ENCODE measurements around the gene NR2C2AP. TPM values are rescaled to one million over a fixed set of nuclear protein-coding genes. Genes with fewer than 3 reads are reported as not detected.

NR2C2AP gene
- total RNA-seq, 3 donors from 2014 or later: 19.8 to 24.1 (median 21.6) TPM

GRCh38 chr19:19217099-19217498 lies 13.9 kb upstream of the NR2C2AP start:
- no peaks in the 10 kb centered on the region for H3K4me1 ChIP-seq
- H3K9me3 ChIP-seq: no peaks in the 10 kb centered on the region
- no peak overlapping the region for H3K27ac ChIP-seq
- no peak overlapping the region for H3K4me3 ChIP-seq
- H3K36me3 ChIP-seq: no peaks in the 10 kb centered on the region
- TF ChIP-seq POLR2A (IDR thresholded peaks at IDR 0.05) (no peak), POLR2AphosphoS5 (IDR thresholded peaks at IDR 0.05) (no peak), CTCF (IDR thresholded peaks at IDR 0.05) (no peak)
- peaks cover 0 to 42% of the 10 kb centered on the region in 2 donors for H3K27me3 ChIP-seq
- intact Hi-C loops (cut with DNase I; ENCODE audit: low total_unique reads): no loop called here
- no peak for DNase-seq (ENCODE audit: low spot score in 2 of 2)

- TF ChIP-seq POLR2AphosphoS5 (IDR thresholded peaks at IDR 0.05) (no peak), CTCF (IDR thresholded peaks at IDR 0.05) (no peak), POLR2A (IDR thresholded peaks at IDR 0.05) (no peak)
- Histone ChIP-seq H3K4me1 (no peaks in the 10 kb centered on the region), H3K9me3 (no peaks in the 10 kb centered on the region), H3K4me3 (no peak overlapping the region), H3K27ac (no peak overlapping the region), H3K36me3 (no peaks in the 10 kb centered on the region), H3K27me3 (peaks cover 3 to 55% of the 10 kb centered on the region in 2 donors)
- no peak for DNase-seq (ENCODE audit: low spot score in 2 of 2)
- intact Hi-C loops (cut with DNase I; ENCODE audit: low total_unique reads): no loop called here
These were observed 12.6 kb upstream of the NR2C2AP start for GRCh38 chr19:19215792-19216191.

GRCh38 chr19:19214892-19215291 lies 11.7 kb upstream of the NR2C2AP start:
- Histone ChIP-seq H3K36me3 (no peaks in the 10 kb centered on the region), H3K9me3 (no peaks in the 10 kb centered on the region), H3K4me3 (no peak overlapping the region), H3K27ac (no peak overlapping the region), H3K4me1 (no peaks in the 10 kb centered on the region), H3K27me3 (peaks cover 3 to 56% of the 10 kb centered on the region in 2 donors)
- intact Hi-C loops (cut with DNase I; ENCODE audit: low total_unique reads): no loop called here
- TF ChIP-seq CTCF (IDR thresholded peaks at IDR 0.05) (no peak), POLR2A (IDR thresholded peaks at IDR 0.05) (no peak), POLR2AphosphoS5 (IDR thresholded peaks at IDR 0.05) (no peak)
- no peak for DNase-seq (ENCODE audit: low spot score in 2 of 2)

DNA sequence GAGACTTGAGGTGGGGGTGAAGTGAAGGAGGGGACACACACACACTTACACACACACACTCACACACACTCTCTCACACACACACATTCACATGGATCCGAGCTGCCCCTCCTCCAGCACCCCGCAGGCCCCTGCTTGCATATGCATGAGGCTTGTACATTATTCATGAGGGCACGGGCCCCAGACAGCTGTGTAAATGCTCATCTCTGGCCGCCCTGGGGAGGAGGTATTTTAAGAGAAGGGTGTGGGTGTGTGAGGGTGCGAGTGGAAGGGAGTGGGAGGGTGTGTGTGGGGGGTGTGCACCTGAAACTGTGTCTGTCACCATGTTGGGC lies 10.9 kb upstream of the NR2C2AP start:
- no peak overlapping the region for H3K27ac ChIP-seq
- H3K27me3 ChIP-seq: peaks cover 3 to 59% of the 10 kb centered on the region in 2 donors

More for the DNA sequence above, 10.9 kb upstream of the NR2C2AP start:
- TF ChIP-seq POLR2AphosphoS5 (IDR thresholded peaks at IDR 0.05) (no peak), POLR2A (IDR thresholded peaks at IDR 0.05) (no peak), CTCF (IDR thresholded peaks at IDR 0.05) (no peak)
- intact Hi-C loops (cut with DNase I; ENCODE audit: low total_unique reads): no loop called here
- Histone ChIP-seq H3K4me3 (no peak overlapping the region), H3K36me3 (no peaks in the 10 kb centered on the region), H3K4me1 (no peaks in the 10 kb centered on the region), H3K9me3 (no peaks in the 10 kb centered on the region)
- DNase-seq (ENCODE audit: low spot score in 2 of 2): no peak

All from breast epithelium (tissue), 4 donors.